ENCODE results near the gene AOPEP. TPM values are rescaled to one million over a fixed set of nuclear protein-coding genes. Genes with fewer than 3 reads are reported as not detected.

AOPEP gene
- total and polyA plus RNA-seq, 2 donors (not counting 3 experiments of a cell fraction or from before 2014, with no cell fraction given), result 20.2 to 41.6 TPM

GRCh38 chr9:94714494-94714893 lies 12.0 kb upstream of the AOPEP start:
- POLR2A ChIA-PET, result no interaction called here
- TF ChIP-seq MAX (IDR thresholded peaks at IDR 0.05; ENCODE audit: insufficient read depth, insufficient read length), result no peak
- no peak for TF ChIP-seq GATA2 (IDR thresholded peaks at IDR 0.05; ENCODE audit: insufficient read depth, insufficient read length, low read depth, low read length)
- TF ChIP-seq EZH2 (IDR thresholded peaks at IDR 0.05; ENCODE audit: borderline replicate concordance, low read depth, low read length, severe bottlenecking), result no peak
- no peak for TF ChIP-seq FOS (IDR thresholded peaks at IDR 0.05; ENCODE audit: borderline replicate concordance, insufficient read depth, low read length)
- no peak for TF ChIP-seq POLR2A (IDR thresholded peaks at IDR 0.05; ENCODE audit: low read depth, low read length)
- no peak for TF ChIP-seq JUN (IDR thresholded peaks at IDR 0.05; ENCODE audit: borderline replicate concordance, insufficient read depth, insufficient read length, low read depth)
- TF ChIP-seq POLR2AphosphoS5 (IDR thresholded peaks at IDR 0.05; ENCODE audit: insufficient read depth, low read depth, low read length), result no peak
- TF ChIP-seq CTCF (IDR thresholded peaks at IDR 0.05; ENCODE audit: extremely low read depth in 1 of 2, insufficient read depth in 1 of 2, low read depth in 1 of 2, low read length in 2 of 2), result no peak
- TF ChIP-seq MYC (IDR thresholded peaks at IDR 0.05; ENCODE audit: low read depth, low read length), result no peak

More at GRCh38 chr9:94714494-94714893, 12.0 kb upstream of the AOPEP start:
- no peak overlapping the region for H2AFZ ChIP-seq (ENCODE audit: low read depth, low read length)
- dilution Hi-C loops (cut with MboI; ENCODE audit: extremely low pct_ligation_motif_present, low sequenced_read_pairs) (no loop called here), intact Hi-C loops (cut with micrococcal nuclease) (no loop called here)
- no TSS peak for BruUV-seq (replicated peaks)
- H3K79me2 ChIP-seq (ENCODE audit: control insufficient read depth, insufficient read depth, low read length), result no peaks in the 10 kb centered on the region
- H3K9ac ChIP-seq (replicated peaks; ENCODE audit: extremely low read depth, insufficient read depth, low read length), result no peak overlapping the region
- no peaks in the 10 kb centered on the region for H3K36me3 ChIP-seq (ENCODE audit: control insufficient read depth in 2 of 2, extremely low read depth in 1 of 2, insufficient read depth in 2 of 2, low read length in 2 of 2)
- CTCF ChIA-PET, result interaction anchor here (1.7 kb wide), 1 partner anchor 10 kb away, joined by 4 read pairs; no protein-coding TSS in a partner anchor
- no peak for FAIRE-seq
- no peak for DNase-seq (ENCODE audit: low read depth, low spot score)
- H3K27me3 ChIP-seq (ENCODE audit: control insufficient read depth in 2 of 2, insufficient read depth in 2 of 2, low read length in 2 of 2), result peaks cover 6 to 7% of the 10 kb centered on the region in 2 experiments
- H3K4me3 ChIP-seq (replicated peaks in 1 of 3; ENCODE audit: insufficient read depth in 1 of 3, low read depth in 1 of 3, low read length in 3 of 3), result no peak overlapping the region
- no peaks in the 10 kb centered on the region for H4K20me1 ChIP-seq (replicated peaks; ENCODE audit: control insufficient read depth, extremely low read depth, insufficient read depth, low read length)
- no peaks in the 10 kb centered on the region for H3K9me3 ChIP-seq (replicated peaks; ENCODE audit: control insufficient read depth, insufficient read depth, low read length)
- no peak overlapping the region for H3K4me2 ChIP-seq (ENCODE audit: insufficient read depth, low read length)
- H3K27ac ChIP-seq (ENCODE audit: insufficient read depth, low read depth, low read length), result no peak overlapping the region
- no peaks in the 10 kb centered on the region for H3K9me1 ChIP-seq (replicated peaks; ENCODE audit: control insufficient read depth, extremely low read depth, insufficient read depth, low read length)
- no peaks in the 10 kb centered on the region for H3K4me1 ChIP-seq (ENCODE audit: control insufficient read depth, extremely low read depth, insufficient read depth, low read length)

Data from endothelial cell of umbilical vein (primary cell).